Heart left ventricle (tissue), 16 donors: ENCODE data around the gene HOXA3. TPM values are rescaled to one million over a fixed set of nuclear protein-coding genes. Genes with fewer than 3 reads are reported as not detected.

Experiments used
- ATAC-seq, 4 donors: fragments of 200-7000 bp; cut with Tn5 transposase; one replicate each; pipeline ENCODE4 v1.9.1; 2020 to 2022; ENCODE audit warnings: moderate library complexity in 4 of 4, mild to moderate bottlenecking in 3 of 4, moderate number of reproducible peaks in 1 of 4
- DNase-seq, 5 donors: peaks; one replicate each; pipeline ENCODE4 v3.0.0-alpha.2; 2020
- H3K27ac ChIP-seq, 12 donors: fragments of 200-600 bp; sonication (generic) in 4 of 12; one replicate each; pipeline versions ENCODE4 v1.5.0 to v1.8.0; 2016 to 2022; ENCODE audit warnings: mild to moderate bottlenecking in 2 of 12
- H3K27me3 ChIP-seq, 9 donors: fragments of 200-600 bp; sonication (generic) in 2 of 9; one replicate each; pipeline versions ENCODE4 v1.5.1 to v1.8.0; 2016 to 2022; ENCODE audit warnings: mild to moderate bottlenecking in 3 of 9
- H3K36me3 ChIP-seq, 9 donors: fragments of 200-600 bp; sonication (generic) in 2 of 9; one replicate each; pipeline versions ENCODE4 v1.5.0 to v1.8.0; 2018 to 2022; ENCODE audit warnings: mild to moderate bottlenecking in 2 of 9
- H3K4me1 ChIP-seq, 12 donors: fragments of 200-600 bp; sonication (generic) in 4 of 12; one replicate each; pipeline versions ENCODE4 v1.5.0 to v1.8.0; 2016 to 2022; ENCODE audit warnings: mild to moderate bottlenecking in 3 of 12
- H3K4me3 ChIP-seq, 12 donors: fragments of 200-600 bp; sonication (generic) in 4 of 12; one replicate each; pipeline versions ENCODE4 v1.5.0 to v1.8.0; 2017 to 2022; ENCODE audit warnings: mild to moderate bottlenecking in 9 of 12, moderate library complexity in 4 of 12
- H3K9me3 ChIP-seq, 12 donors: fragments of 200-600 bp; sonication (generic) in 4 of 12; one replicate each; pipeline versions ENCODE4 v1.5.0 to v1.8.0; 2016 to 2022; ENCODE audit warnings: mild to moderate bottlenecking in 1 of 12
- POLR2A ChIP-seq, 2 donors: fragments of 450-650 bp; IDR thresholded peaks; one replicate each; pipeline ENCODE4 v1.6.1; 2017; ENCODE audit warnings: antibody characterized with exemption in 2 of 2, mild to moderate bottlenecking in 2 of 2, moderate library complexity in 2 of 2
- WGBS, 4 donors: extraction: QIAGEN DNeasy Blood & Tissue Kit in 2 of 4; methylation state at CpG; one replicate each; pipeline versions ENCODE4 v1.1.5 to v1.1.7; 2013 to 2018; 5-methylcytosine and 5-hydroxymethylcytosine counted together
- intact Hi-C, 10 donors: fragments of 100-400 bp; cut with DNase I; formaldehyde crosslinking; loops; one replicate each; pipeline versions ENCODE4 v1.11.1 to v1.14.2; 2022
- polyA plus RNA-seq, 2 donors: library from polyadenylated mRNA; stranded (reverse); fragments of 200-250 nt; gene quantifications; one replicate each; pipeline ENCODE4 v1.2.3, GENCODE V29; 2013
- total RNA-seq, 9 donors: library from RNA; depleted of rRNA in 2 of 9; stranded (reverse); fragments of >200 nt in 2 of 9; fragmentation: NEBNext Ultra II Directional in 3 of 9; extraction: Animal tissue kit (Norgen Biotek cat#: 25700) in 3 of 9; gene quantifications; one replicate each; pipeline versions ENCODE4 v1.1.0 to v1.2.4, GENCODE V29; 2016 to 2023
- TF ChIP-seq, protein P1 (sequence below), 12 donors: fragments of 200-600 bp; sonication (generic) in 4 of 12; IDR thresholded peaks; one replicate each; pipeline versions ENCODE4 v1.5.0 to v1.8.0; 2018 to 2022; ENCODE audit warnings: antibody characterized with exemption in 12 of 12, mild to moderate bottlenecking in 5 of 12
- donor health status: ischemic (EF 13 %, LVEDD 7.1; RV severe dilation, severe dysfunction).
- donor health status: healthy with polysubstance abuse.
- donor health status: DM: no; HTN: yes; CAD: no.
- donor health status: DM: no; HTN: no; CAD: no.
- donor health status: ischemic (EF 25% LVEDD 6.9; RV normal size, moderate dysfunction).
- donor health status: ischemic (EF 25% LVEDD 5.7; RV mildly dilated, moderate dysfunction).
- donor health status: healthy.
- donor health status: DM: yes; HTN: yes; CAD: no.
- donor health status: ischemic (EF 35%, LVEDD 5.7; RV mildly dilated, moderate dysfunction).
- donor health status: nonischemic (EF 11% LVEDD 7.7; RV severe dilation, severe dysfunction).
- donor health status: DM: yes; HTN: yes; CAD: no.
- donor health status: PGD.
- donor health status: ischemic (EF 29% LVEDD 5.4; RV normal size, mild dysfunction).
- donor health status: nonischemic (EF 23%, LVEDD 6.1; RV moderate dilation, normal function).

The HOXA3 gene
- total and polyA plus RNA-seq, 11 donors: 0.07 to 3.1 (median 0.64) TPM; not detected in 2

DNA sequence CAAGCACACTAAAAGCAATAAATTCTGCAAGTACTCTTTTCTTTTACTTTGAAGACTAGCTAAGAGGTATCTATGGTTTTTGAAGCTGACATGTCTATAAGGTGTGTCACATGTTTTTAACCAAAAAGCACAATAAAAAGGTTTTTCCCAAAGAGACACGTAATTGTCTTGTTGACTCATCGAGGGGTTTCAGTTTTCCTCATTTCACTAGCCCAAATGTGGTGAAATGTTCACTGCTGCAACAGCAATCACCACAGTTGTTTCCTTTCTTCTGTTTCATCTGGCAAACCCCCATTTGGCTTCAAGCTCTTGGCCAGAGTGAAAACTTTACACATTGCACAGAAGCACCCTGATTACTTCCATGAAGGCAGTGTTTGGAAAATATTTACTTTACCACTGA is 18.0 kb downstream of the HOXA3 start:
- WGBS, 4 donors: 12 to 18% (median 13%) methylated on average over 2 of the region's 2 CpGs
- intact Hi-C loops: loop anchor here in 4 of 10 donors (2.0 to 5.0 kb wide), 3 partner anchors 37 to 280 kb away; partner anchors contain the start of genes SKAP2 (in 2 of the 4) and HOXA1 (in 1 of the 4)
- Histone ChIP-seq H3K27ac (peak overlapping the region in 1 of 12 donors; percentile 61), H3K27me3 (peaks cover 17 to 97% (median 89%) of the 10 kb centered on the region in 9 donors), H3K4me3 (no peak overlapping the region), H3K9me3 (no peaks in the 10 kb centered on the region), H3K4me1 (peaks cover 0 to 18% (median 0%) of the 10 kb centered on the region in 12 donors), H3K36me3 (no peaks in the 10 kb centered on the region)
- TF ChIP-seq, protein P1, sequence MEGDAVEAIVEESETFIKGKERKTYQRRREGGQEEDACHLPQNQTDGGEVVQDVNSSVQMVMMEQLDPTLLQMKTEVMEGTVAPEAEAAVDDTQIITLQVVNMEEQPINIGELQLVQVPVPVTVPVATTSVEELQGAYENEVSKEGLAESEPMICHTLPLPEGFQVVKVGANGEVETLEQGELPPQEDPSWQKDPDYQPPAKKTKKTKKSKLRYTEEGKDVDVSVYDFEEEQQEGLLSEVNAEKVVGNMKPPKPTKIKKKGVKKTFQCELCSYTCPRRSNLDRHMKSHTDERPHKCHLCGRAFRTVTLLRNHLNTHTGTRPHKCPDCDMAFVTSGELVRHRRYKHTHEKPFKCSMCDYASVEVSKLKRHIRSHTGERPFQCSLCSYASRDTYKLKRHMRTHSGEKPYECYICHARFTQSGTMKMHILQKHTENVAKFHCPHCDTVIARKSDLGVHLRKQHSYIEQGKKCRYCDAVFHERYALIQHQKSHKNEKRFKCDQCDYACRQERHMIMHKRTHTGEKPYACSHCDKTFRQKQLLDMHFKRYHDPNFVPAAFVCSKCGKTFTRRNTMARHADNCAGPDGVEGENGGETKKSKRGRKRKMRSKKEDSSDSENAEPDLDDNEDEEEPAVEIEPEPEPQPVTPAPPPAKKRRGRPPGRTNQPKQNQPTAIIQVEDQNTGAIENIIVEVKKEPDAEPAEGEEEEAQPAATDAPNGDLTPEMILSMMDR (IDR thresholded peaks at IDR 0.05): no peak
- no peak for TF ChIP-seq POLR2A (IDR thresholded peaks at IDR 0.05)
- no peak for DNase-seq
- no peak for ATAC-seq

DNA sequence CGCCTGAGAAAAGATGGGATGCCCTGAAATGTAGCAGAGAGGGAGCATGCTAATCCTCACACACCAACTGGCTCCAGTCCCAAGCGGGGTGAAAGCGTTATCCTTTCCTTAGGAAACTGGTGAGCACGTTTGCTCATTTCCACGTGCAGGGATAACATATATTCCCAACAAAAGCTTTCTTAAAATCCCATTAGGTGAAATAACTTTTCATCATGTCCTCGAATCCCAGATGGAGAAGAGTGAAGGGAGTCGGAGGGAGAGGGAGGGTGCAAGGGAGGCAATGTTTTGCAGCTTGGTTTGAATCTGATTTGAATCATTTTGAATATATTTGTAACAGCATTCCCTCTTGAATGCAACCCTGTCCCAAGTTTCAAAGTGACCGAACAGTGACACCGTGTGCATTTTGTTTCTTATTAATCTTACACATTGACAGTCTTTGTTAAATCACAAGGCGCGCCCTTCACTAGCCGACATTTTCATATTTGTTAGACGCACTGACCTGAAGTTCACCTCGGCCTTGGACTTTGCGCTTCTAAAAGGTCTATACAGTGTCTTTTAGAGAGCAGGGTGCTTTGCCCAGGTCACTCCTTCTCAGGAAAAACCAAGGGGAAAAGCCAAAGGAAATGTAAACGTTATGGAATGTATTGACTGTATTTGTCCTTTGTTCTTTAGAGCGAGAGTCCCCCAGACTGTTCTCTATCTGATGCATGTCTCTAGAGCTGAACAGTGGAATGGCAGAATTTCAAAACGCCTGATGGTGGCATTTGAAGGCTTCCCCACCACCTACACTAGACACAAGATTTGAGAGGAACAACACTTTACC is 18.8 kb downstream of the HOXA3 start:
- no peak for DNase-seq
- Histone ChIP-seq H3K27ac (peak overlapping the region in 1 of 12 donors; percentile 61), H3K9me3 (no peaks in the 10 kb centered on the region), H3K36me3 (no peaks in the 10 kb centered on the region), H3K4me1 (peaks cover 0 to 16% (median 0%) of the 10 kb centered on the region in 12 donors), H3K27me3 (peaks cover 19 to 97% (median 90%) of the 10 kb centered on the region in 9 donors), H3K4me3 (no peak overlapping the region)
- intact Hi-C loops: loop anchor here in 4 of 10 donors (2.0 to 5.0 kb wide), 3 partner anchors 36 to 279 kb away; partner anchors contain the start of genes SKAP2 (in 2 of the 4) and HOXA1 (in 1 of the 4)
- no peak for ATAC-seq
- TF ChIP-seq, protein P1 (IDR thresholded peaks at IDR 0.05): no peak
- TF ChIP-seq POLR2A (IDR thresholded peaks at IDR 0.05): no peak
- WGBS, 4 donors: 17 to 27% (median 21%) methylated on average over 18 of the region's 18 CpGs

DNA sequence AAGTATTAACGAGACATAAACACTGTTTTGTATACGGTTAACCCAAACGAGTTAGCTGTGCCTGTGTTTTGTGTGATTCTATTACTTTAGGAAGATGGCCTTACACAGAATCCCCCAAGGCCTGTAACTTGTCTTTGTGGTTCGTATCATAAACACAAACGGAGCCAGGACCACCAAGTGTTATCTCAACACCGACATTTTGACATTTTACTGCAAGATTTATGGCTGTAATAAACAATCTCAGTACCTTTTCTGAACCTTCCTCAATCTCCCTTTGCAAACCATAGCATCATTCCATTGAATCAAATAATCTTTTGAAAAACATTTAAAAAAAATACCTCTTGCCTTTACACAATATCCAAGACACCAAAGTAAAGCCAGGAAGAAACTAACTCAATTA is 19.4 kb downstream of the HOXA3 start:
- 25 to 34% (median 26%) methylated on average over 6 of the region's 6 CpGs for WGBS, 4 donors
- H3K9me3 ChIP-seq: no peaks in the 10 kb centered on the region
- TF ChIP-seq, protein P1 (IDR thresholded peaks at IDR 0.05): no peak
- no peak for TF ChIP-seq POLR2A (IDR thresholded peaks at IDR 0.05)
- H3K27me3 ChIP-seq: peaks cover 21 to 97% (median 91%) of the 10 kb centered on the region in 9 donors
- no peak overlapping the region for H3K4me3 ChIP-seq
- peak overlapping the region in 1 of 12 donors; percentile 61 for H3K27ac ChIP-seq
- intact Hi-C loops: loop anchor here in 3 of 10 donors (5.0 kb wide), 2 partner anchors 36 to 271 kb away; partner anchors contain the start of genes SKAP2 (in 2 of the 3) and HOXA1 (in 1 of the 3)
- ATAC-seq (no peak), DNase-seq (no peak)
- no peaks in the 10 kb centered on the region for H3K36me3 ChIP-seq
- H3K4me1 ChIP-seq: peaks cover 0 to 16% (median 0%) of the 10 kb centered on the region in 12 donors

DNA sequence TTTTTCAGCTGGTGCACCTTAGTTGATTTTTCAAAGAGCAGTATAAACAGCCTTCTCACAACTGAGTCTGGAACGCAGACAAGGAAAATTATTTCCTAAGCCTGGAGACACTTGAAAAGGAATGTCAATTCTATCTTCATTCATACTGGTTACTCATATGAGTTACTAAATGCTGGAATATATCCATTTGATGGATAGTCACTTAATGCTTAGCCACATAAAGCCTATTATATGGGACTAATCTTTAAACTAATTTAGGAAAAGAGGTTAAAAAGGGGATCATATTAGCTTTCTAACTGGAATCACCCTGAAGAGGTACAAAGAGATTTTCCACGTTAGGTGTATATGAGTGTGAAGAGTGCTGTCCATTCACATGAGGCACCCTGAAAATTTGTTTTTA is 20.2 kb downstream of the HOXA3 start:
- Histone ChIP-seq H3K9me3 (no peaks in the 10 kb centered on the region), H3K27ac (no peak overlapping the region), H3K27me3 (peaks cover 21 to 97% (median 90%) of the 10 kb centered on the region in 9 donors), H3K4me3 (no peak overlapping the region), H3K36me3 (no peaks in the 10 kb centered on the region), H3K4me1 (peaks cover 0 to 16% (median 0%) of the 10 kb centered on the region in 12 donors)
- intact Hi-C loops: loop anchor here in 3 of 10 donors (5.0 kb wide), 2 partner anchors 35 to 270 kb away; partner anchors contain the start of genes SKAP2 (in 2 of the 3) and HOXA1 (in 1 of the 3)
- DNase-seq (no peak), ATAC-seq (no peak)
- 24 to 50% (median 36%) methylated on average over 2 of the region's 2 CpGs for WGBS, 4 donors
- TF ChIP-seq, protein P1 (IDR thresholded peaks at IDR 0.05): no peak
- TF ChIP-seq POLR2A (IDR thresholded peaks at IDR 0.05): no peak
